SH-SY5Y (cell line): ENCODE data around the gene CTBP2.
A peak's percentile ranks its signal among the peaks of the same experiment; 100 is the strongest.

Experiments
- GATA2 ChIP-seq: IDR thresholded peaks from 2 replicates; pipeline ENCODE4 v1.6.1; 2011; ENCODE audit warnings: mild to moderate bottlenecking, low read depth, low read length
- GATA3 ChIP-seq: IDR thresholded peaks from 2 replicates; pipeline ENCODE4 v1.6.1; 2011; ENCODE audit warnings: low read depth, mild to moderate bottlenecking, low read length, moderate library complexity

DNA sequence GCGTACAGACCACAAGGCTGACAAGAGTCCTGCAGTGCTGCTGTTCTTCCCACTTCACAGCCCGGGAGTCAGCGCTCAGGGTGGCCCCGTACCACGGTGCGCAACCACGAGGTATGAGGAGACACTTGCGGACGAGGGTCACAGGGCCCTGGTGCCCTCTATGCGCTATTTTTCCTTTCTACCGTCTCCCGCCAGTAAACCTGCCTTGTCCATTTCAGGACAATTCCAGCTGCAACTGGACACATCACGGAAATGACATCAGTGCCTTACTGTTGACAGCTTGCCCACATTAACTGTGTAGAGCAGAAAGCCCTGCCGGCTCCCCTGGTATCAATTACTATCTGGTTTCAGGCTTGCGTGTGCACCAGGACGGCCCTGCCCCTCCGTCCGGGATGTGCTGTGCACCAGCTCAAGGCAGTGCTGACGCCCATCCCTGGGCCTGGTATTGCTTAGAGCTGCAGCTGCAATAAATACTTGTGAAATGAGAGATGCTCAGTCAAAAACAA is 153.4 kb downstream of the CTBP2 start:
- TF ChIP-seq GATA2 (peak; percentile 32; the same call in 1 of the 2 replicates), GATA3 (no peak)
